Body of pancreas (tissue), 4 donors: ENCODE data around the gene PDZD8. TPM values are rescaled to one million over a fixed set of nuclear protein-coding genes. Genes with fewer than 3 reads are reported as not detected.

ENCODE experiments used
- ATAC-seq: fragments of 150-250 bp; one replicate; pipeline ENCODE4 v1.9.1; 2016
- DNase-seq, 4 donors: peaks; one replicate each; pipeline ENCODE4 v3.0.0-alpha.2; 2019
- H3K27ac ChIP-seq, 4 donors: fragments of 200-600 bp; sonication (generic); 1 replicate in 3 of 4; 2 replicates in 1 of 4; pipeline versions ENCODE4 v1.5.1 to v1.6.1; 2016 to 2019; ENCODE audit warnings: mild to moderate bottlenecking in 1 of 4, mixed read lengths in 1 of 4, moderate library complexity in 1 of 4
- H3K27me3 ChIP-seq, 2 donors: fragments of 200-600 bp; sonication (generic); one replicate each; pipeline ENCODE4 v1.6.0; 2016; ENCODE audit warnings: mild to moderate bottlenecking in 1 of 2
- H3K36me3 ChIP-seq, 2 donors: fragments of 200-600 bp; sonication (generic); replicated peaks in 1 of 2; 2 replicates each; pipeline ENCODE4 v1.5.1; 2016; ENCODE audit warnings: low read depth in 2 of 2; ENCODE audit not compliant: insufficient read depth in 1 of 2
- H3K4me1 ChIP-seq: fragments of 200-600 bp; sonication (generic); one replicate; pipeline ENCODE4 v1.6.0; 2016
- H3K4me3 ChIP-seq, 2 donors: fragments of 200-600 bp; sonication (generic); 1 replicate in 1 of 2; 2 replicates in 1 of 2; pipeline ENCODE4 v1.5.1; 2016 to 2019
- H3K9me3 ChIP-seq, 3 donors: fragments of 200-600 bp; sonication (generic); 1 replicate in 2 of 3; 2 replicates in 1 of 3; pipeline ENCODE4 v1.5.1; 2016
- POLR2A ChIP-seq, 3 donors: fragments of 450-650 bp; IDR thresholded peaks; one replicate each; pipeline ENCODE4 v1.6.1; 2016; ENCODE audit warnings: antibody characterized with exemption in 3 of 3, mild to moderate bottlenecking in 2 of 3
- WGBS, 2 donors: methylation state at CpG; one replicate each; pipeline ENCODE4 v1.1.5; 2017; 5-methylcytosine and 5-hydroxymethylcytosine counted together
- intact Hi-C: fragments of 100-400 bp; cut with DNase I; formaldehyde crosslinking; loops from one replicate; pipeline ENCODE4 v1.15.1; 2023
- total RNA-seq, 2 donors: library from RNA; depleted of rRNA; stranded (reverse); fragments of >200 nt; gene quantifications; one replicate each; pipeline ENCODE4 v1.1.0, GENCODE V29; 2016
- TF ChIP-seq, protein P1 (sequence below), 7 experiments: fragments of 450-650 bp in 4 of 7; fragments of 200-600 bp in 3 of 7; sonication (generic) in 3 of 7; IDR thresholded peaks; one replicate each; pipeline ENCODE4 v1.5.1; 2016 to 2019; ENCODE audit warnings: antibody characterized with exemption in 7 of 7

Gene PDZD8
- total RNA-seq, 2 donors from 2014 or later, result 34.3 to 36.8 TPM

GRCh38 chr10:117334926-117335325, 40.3 kb downstream of the PDZD8 start:
- Histone ChIP-seq H3K9me3 (no peaks in the 10 kb centered on the region), H3K36me3 (no peaks in the 10 kb centered on the region), H3K4me1 (peaks cover 8% of the 10 kb centered on the region), H3K4me3 (no peak overlapping the region), H3K27ac (no peak overlapping the region), H3K27me3 (no peaks in the 10 kb centered on the region)
- no peak for TF ChIP-seq POLR2A (IDR thresholded peaks at IDR 0.05)
- TF ChIP-seq, protein P1, sequence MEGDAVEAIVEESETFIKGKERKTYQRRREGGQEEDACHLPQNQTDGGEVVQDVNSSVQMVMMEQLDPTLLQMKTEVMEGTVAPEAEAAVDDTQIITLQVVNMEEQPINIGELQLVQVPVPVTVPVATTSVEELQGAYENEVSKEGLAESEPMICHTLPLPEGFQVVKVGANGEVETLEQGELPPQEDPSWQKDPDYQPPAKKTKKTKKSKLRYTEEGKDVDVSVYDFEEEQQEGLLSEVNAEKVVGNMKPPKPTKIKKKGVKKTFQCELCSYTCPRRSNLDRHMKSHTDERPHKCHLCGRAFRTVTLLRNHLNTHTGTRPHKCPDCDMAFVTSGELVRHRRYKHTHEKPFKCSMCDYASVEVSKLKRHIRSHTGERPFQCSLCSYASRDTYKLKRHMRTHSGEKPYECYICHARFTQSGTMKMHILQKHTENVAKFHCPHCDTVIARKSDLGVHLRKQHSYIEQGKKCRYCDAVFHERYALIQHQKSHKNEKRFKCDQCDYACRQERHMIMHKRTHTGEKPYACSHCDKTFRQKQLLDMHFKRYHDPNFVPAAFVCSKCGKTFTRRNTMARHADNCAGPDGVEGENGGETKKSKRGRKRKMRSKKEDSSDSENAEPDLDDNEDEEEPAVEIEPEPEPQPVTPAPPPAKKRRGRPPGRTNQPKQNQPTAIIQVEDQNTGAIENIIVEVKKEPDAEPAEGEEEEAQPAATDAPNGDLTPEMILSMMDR (IDR thresholded peaks at IDR 0.05), result no peak
- no peak for ATAC-seq
- intact Hi-C loops, result no loop called here
- no peak for DNase-seq

DNA sequence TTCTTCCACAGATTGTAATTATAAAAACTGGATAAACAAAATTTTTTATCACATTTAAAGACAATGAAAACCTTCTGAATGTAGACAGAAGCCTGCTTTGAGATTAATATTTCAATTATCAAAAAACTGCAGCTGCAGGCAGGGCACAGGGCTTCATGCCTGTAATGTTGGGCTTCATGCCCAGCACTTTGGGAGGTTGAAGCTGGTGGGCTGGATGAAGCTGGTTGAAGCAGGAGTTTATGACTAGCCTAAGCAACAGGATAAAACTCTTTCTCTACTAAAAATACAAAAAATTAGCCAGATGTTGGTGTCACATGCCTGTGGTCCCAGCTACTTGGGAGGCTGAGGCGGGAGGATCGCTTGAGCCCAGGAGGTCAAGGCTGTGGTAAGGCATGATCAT, 41.2 kb downstream of the PDZD8 start:
- Histone ChIP-seq H3K4me1 (no peaks in the 10 kb centered on the region), H3K36me3 (no peaks in the 10 kb centered on the region), H3K9me3 (no peaks in the 10 kb centered on the region), H3K4me3 (no peak overlapping the region), H3K27ac (no peak overlapping the region), H3K27me3 (no peaks in the 10 kb centered on the region)
- no peak for DNase-seq
- TF ChIP-seq, protein P1 (IDR thresholded peaks at IDR 0.05), result no peak
- no peak for TF ChIP-seq POLR2A (IDR thresholded peaks at IDR 0.05)
- intact Hi-C loops, result no loop called here
- no peak for ATAC-seq
- WGBS, 2 donors, result 98 to 100% methylated on average over 1 to 2 of the region's 2 CpGs

GRCh38 chr10:117327262-117327661, 48.0 kb downstream of the PDZD8 start:
- DNase-seq, result no peak
- H3K36me3 ChIP-seq, result no peaks in the 10 kb centered on the region
- no peak overlapping the region for H3K4me3 ChIP-seq
- no peak overlapping the region for H3K27ac ChIP-seq
- peaks cover 14% of the 10 kb centered on the region for H3K4me1 ChIP-seq
- no peak for ATAC-seq
- intact Hi-C loops, result no loop called here
- no peak for TF ChIP-seq POLR2A (IDR thresholded peaks at IDR 0.05)
- TF ChIP-seq, protein P1 (IDR thresholded peaks at IDR 0.05), result no peak
- H3K9me3 ChIP-seq, result no peaks in the 10 kb centered on the region
- no peaks in the 10 kb centered on the region for H3K27me3 ChIP-seq

- H3K27ac ChIP-seq, result no peak overlapping the region
- H3K4me3 ChIP-seq, result no peak overlapping the region
- WGBS, 2 donors, result 94 to 98% methylated on average over 2 of the region's 2 CpGs
- ATAC-seq, result no peak
- no peaks in the 10 kb centered on the region for H3K27me3 ChIP-seq
- peaks cover 18% of the 10 kb centered on the region for H3K4me1 ChIP-seq
- TF ChIP-seq POLR2A (IDR thresholded peaks at IDR 0.05), result no peak
- TF ChIP-seq, protein P1 (IDR thresholded peaks at IDR 0.05), result no peak
- DNase-seq, result no peak
- no peaks in the 10 kb centered on the region for H3K9me3 ChIP-seq
- intact Hi-C loops, result no loop called here
- H3K36me3 ChIP-seq, result no peaks in the 10 kb centered on the region
These were observed 50.9 kb downstream of the PDZD8 start for GRCh38 chr10:117324367-117324766.

DNA sequence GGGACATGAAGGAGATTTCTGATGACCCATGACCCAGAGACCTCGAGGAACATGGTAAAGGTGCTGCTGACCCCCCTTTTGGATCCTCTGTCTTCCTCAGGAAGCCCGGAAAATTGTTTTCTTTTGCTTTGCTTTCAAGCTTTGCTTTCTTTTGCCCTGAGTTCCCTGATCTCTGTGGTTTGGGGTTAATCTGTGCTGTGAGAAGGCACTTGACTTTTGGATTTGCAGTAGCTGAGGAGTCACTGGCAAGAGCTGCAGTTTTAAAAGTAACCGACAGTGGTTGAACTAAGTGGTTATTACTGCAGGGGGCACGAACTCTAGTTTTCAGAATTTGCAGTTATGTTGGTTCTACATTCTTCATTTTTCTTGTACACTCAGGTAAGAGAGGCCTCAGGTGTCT, 53.0 kb downstream of the PDZD8 start:
- WGBS, 2 donors, result 69 to 74% methylated on average over 4 of the region's 4 CpGs
- H3K4me3 ChIP-seq, result no peak overlapping the region
- ATAC-seq, result no peak
- no peaks in the 10 kb centered on the region for H3K9me3 ChIP-seq
- H3K27ac ChIP-seq, result no peak overlapping the region
- no peak for DNase-seq
- H3K4me1 ChIP-seq, result peaks cover 21% of the 10 kb centered on the region
- no peaks in the 10 kb centered on the region for H3K27me3 ChIP-seq
- TF ChIP-seq POLR2A (IDR thresholded peaks at IDR 0.05), result no peak
- TF ChIP-seq, protein P1 (IDR thresholded peaks at IDR 0.05), result no peak
- peaks cover 0 to 1% of the 10 kb centered on the region in 2 donors for H3K36me3 ChIP-seq
- intact Hi-C loops, result no loop called here
